Activated naive CD8-positive, alpha-beta T cell (primary cell): ENCODE data around the gene COX7B.
"Not testable (repeated sequence)": the region's sequence is repeated elsewhere in the genome, so short reads cannot be mapped to it uniquely, and the experiment has no call there.

Experiments
- H3K27ac Mint-ChIP-seq: one replicate; pipeline ENCODE4 v1.8.0; 2021; ENCODE audit warnings: mixed read lengths
- H3K27me3 Mint-ChIP-seq: one replicate; pipeline ENCODE4 v1.8.0; 2021; ENCODE audit warnings: mixed read lengths
- H3K36me3 Mint-ChIP-seq: one replicate; pipeline ENCODE4 v1.8.0; 2021; ENCODE audit warnings: mixed read lengths
- H3K4me1 Mint-ChIP-seq: one replicate; pipeline ENCODE4 v1.8.0; 2021; ENCODE audit warnings: low read depth, mixed read lengths
- H3K4me3 Mint-ChIP-seq: one replicate; pipeline ENCODE4 v1.8.0; 2021; ENCODE audit warnings: mild to moderate bottlenecking, mixed read lengths
- H3K9me3 Mint-ChIP-seq: one replicate; pipeline ENCODE4 v1.8.0; 2021; ENCODE audit warnings: low read depth, mixed read lengths

COX7B gene

GRCh38 chrX:77899081-77899828, at the start of gene COX7B:
Gene COX7B (plus strand): TSS chrX:77899468. CDS start chrX:77899554, 86 bp downstream.
- Mint-ChIP-seq H3K4me1 (peaks cover 26% of the 10 kb centered on the region), H3K27me3 (no peaks in the 10 kb centered on the region), H3K4me3 (peak within 1 kb of the TSS; percentile 98), H3K36me3 (peaks cover 5% of the 10 kb centered on the region), H3K9me3 (no peaks in the 10 kb centered on the region), H3K27ac (peak within 1 kb of the TSS; percentile 98)

GRCh38 chrX:77875372-77875771, 23.9 kb upstream of the COX7B start:
- Mint-ChIP-seq H3K27ac (no peak overlapping the region), H3K4me3 (no peak overlapping the region), H3K36me3 (peaks cover 11% of the 10 kb centered on the region), H3K4me1 (peaks cover 6% of the 10 kb centered on the region), H3K27me3 (no peaks in the 10 kb centered on the region), H3K9me3 (no peaks in the 10 kb centered on the region)

GRCh38 chrX:77881418-77881817, 17.9 kb upstream of the COX7B start:
- H3K4me1 Mint-ChIP-seq, H3K27me3 Mint-ChIP-seq, H3K9me3 Mint-ChIP-seq, H3K27ac Mint-ChIP-seq, H3K36me3 Mint-ChIP-seq, H3K4me3 Mint-ChIP-seq: not testable (repeated sequence)

GRCh38 chrX:77892887-77893286, 6.4 kb upstream of the COX7B start:
- H3K27ac Mint-ChIP-seq = peak overlapping the region; percentile 19
- no peaks in the 10 kb centered on the region for H3K9me3 Mint-ChIP-seq
- peak overlapping the region; percentile 94 for H3K4me3 Mint-ChIP-seq
- peaks cover 4% of the 10 kb centered on the region for H3K36me3 Mint-ChIP-seq
- no peaks in the 10 kb centered on the region for H3K27me3 Mint-ChIP-seq
- peaks cover 37% of the 10 kb centered on the region for H3K4me1 Mint-ChIP-seq

GRCh38 chrX:77893713-77894112, 5.6 kb upstream of the COX7B start:
- peak overlapping the region; percentile 99 for H3K27ac Mint-ChIP-seq

GRCh38 chrX:77894921-77895886, 4.1 kb upstream of the COX7B start, which contains the start of gene MAGT1:
Gene MAGT1 (minus strand): TSS chrX:77895435. CDS start chrX:77895410, 25 bp downstream.
- Mint-ChIP-seq H3K9me3 (no peaks in the 10 kb centered on the region), H3K27ac (peak within 1 kb of the TSS; percentile 99), H3K36me3 (peaks cover 2% of the 10 kb centered on the region), H3K4me1 (peaks cover 34% of the 10 kb centered on the region), H3K4me3 (peak within 1 kb of the TSS; percentile 94), H3K27me3 (no peaks in the 10 kb centered on the region)

More at GRCh38 chrX:77893713-77894112, 5.6 kb upstream of the COX7B start:
- Mint-ChIP-seq H3K4me3 (peak overlapping the region; percentile 94), H3K36me3 (peaks cover 4% of the 10 kb centered on the region), H3K27me3 (no peaks in the 10 kb centered on the region), H3K4me1 (peaks cover 35% of the 10 kb centered on the region), H3K9me3 (no peaks in the 10 kb centered on the region)

GRCh38 chrX:77900688-77901087, 1.4 kb downstream of the COX7B start:
- H3K27ac Mint-ChIP-seq = peak overlapping the region; percentile 98
- H3K4me3 Mint-ChIP-seq = peak overlapping the region; percentile 98
- peaks cover 5% of the 10 kb centered on the region for H3K36me3 Mint-ChIP-seq
- H3K27me3 Mint-ChIP-seq = no peaks in the 10 kb centered on the region
- no peaks in the 10 kb centered on the region for H3K9me3 Mint-ChIP-seq
- H3K4me1 Mint-ChIP-seq = peaks cover 23% of the 10 kb centered on the region

GRCh38 chrX:77901506-77901905, 2.2 kb downstream of the COX7B start:
- H3K4me1 Mint-ChIP-seq = peaks cover 23% of the 10 kb centered on the region
- no peaks in the 10 kb centered on the region for H3K9me3 Mint-ChIP-seq
- H3K4me3 Mint-ChIP-seq = peak overlapping the region; percentile 98
- H3K27me3 Mint-ChIP-seq = no peaks in the 10 kb centered on the region
- peaks cover 5% of the 10 kb centered on the region for H3K36me3 Mint-ChIP-seq
- H3K27ac Mint-ChIP-seq = peak overlapping the region; percentile 76

GRCh38 chrX:77910108-77910840, 11.0 kb downstream of the COX7B start, which contains the start of gene ATP7A:
Gene ATP7A (plus strand): TSS chrX:77910693. CDS start chrX:77971642, 60,949 bp downstream.
- Mint-ChIP-seq H3K36me3 (no peaks in the 10 kb centered on the region), H3K4me3 (peak within 1 kb of the TSS; percentile 97), H3K27ac (peak within 1 kb of the TSS; percentile 98), H3K4me1 (peaks cover 20% of the 10 kb centered on the region), H3K9me3 (no peaks in the 10 kb centered on the region), H3K27me3 (no peaks in the 10 kb centered on the region)

- peaks cover 32% of the 10 kb centered on the region for H3K4me1 Mint-ChIP-seq
- no peaks in the 10 kb centered on the region for H3K27me3 Mint-ChIP-seq
- H3K27ac Mint-ChIP-seq = peak overlapping the region; percentile 41
- peak overlapping the region; percentile 62 for H3K4me3 Mint-ChIP-seq
- no peaks in the 10 kb centered on the region for H3K9me3 Mint-ChIP-seq
- no peaks in the 10 kb centered on the region for H3K36me3 Mint-ChIP-seq
Measured at GRCh38 chrX:77917294-77917933, 18.1 kb downstream of the COX7B start.

GRCh38 chrX:77918568-77918967, 19.3 kb downstream of the COX7B start:
- Mint-ChIP-seq H3K9me3 (no peaks in the 10 kb centered on the region), H3K27me3 (no peaks in the 10 kb centered on the region), H3K36me3 (peaks cover 2% of the 10 kb centered on the region), H3K4me1 (peaks cover 28% of the 10 kb centered on the region), H3K27ac (no peak overlapping the region), H3K4me3 (no peak overlapping the region)

GRCh38 chrX:77919370-77919769, 20.1 kb downstream of the COX7B start:
- H3K36me3 Mint-ChIP-seq, H3K27me3 Mint-ChIP-seq, H3K4me3 Mint-ChIP-seq, H3K9me3 Mint-ChIP-seq, H3K27ac Mint-ChIP-seq: not testable (repeated sequence)
- peaks cover 27% of the 10 kb centered on the region for H3K4me1 Mint-ChIP-seq

GRCh38 chrX:77922787-77923186, 23.5 kb downstream of the COX7B start:
- Mint-ChIP-seq H3K9me3 (no peaks in the 10 kb centered on the region), H3K4me3 (no peak overlapping the region), H3K36me3 (peaks cover 2% of the 10 kb centered on the region), H3K27me3 (no peaks in the 10 kb centered on the region), H3K27ac (no peak overlapping the region), H3K4me1 (peaks cover 27% of the 10 kb centered on the region)

- peaks cover 22% of the 10 kb centered on the region for H3K4me1 Mint-ChIP-seq
- H3K36me3 Mint-ChIP-seq = peaks cover 2% of the 10 kb centered on the region
- H3K27ac Mint-ChIP-seq = no peak overlapping the region
Measured at GRCh38 chrX:77924320-77924859, 25.1 kb downstream of the COX7B start.

More at GRCh38 chrX:77924320-77924859, 25.1 kb downstream of the COX7B start:
- no peaks in the 10 kb centered on the region for H3K27me3 Mint-ChIP-seq
- no peak overlapping the region for H3K4me3 Mint-ChIP-seq
- H3K9me3 Mint-ChIP-seq = no peaks in the 10 kb centered on the region
